ENCODE measurements around the gene CDK11B.

- TF ChIP-seq POLR2A (IDR thresholded peaks at IDR 0.05) (no peak), POLR2AphosphoS5 (IDR thresholded peaks at IDR 0.05; ENCODE audit: insufficient read depth in 1 of 2, low read depth in 1 of 2) (no peak)
- TF ChIP-seq, protein P1, sequence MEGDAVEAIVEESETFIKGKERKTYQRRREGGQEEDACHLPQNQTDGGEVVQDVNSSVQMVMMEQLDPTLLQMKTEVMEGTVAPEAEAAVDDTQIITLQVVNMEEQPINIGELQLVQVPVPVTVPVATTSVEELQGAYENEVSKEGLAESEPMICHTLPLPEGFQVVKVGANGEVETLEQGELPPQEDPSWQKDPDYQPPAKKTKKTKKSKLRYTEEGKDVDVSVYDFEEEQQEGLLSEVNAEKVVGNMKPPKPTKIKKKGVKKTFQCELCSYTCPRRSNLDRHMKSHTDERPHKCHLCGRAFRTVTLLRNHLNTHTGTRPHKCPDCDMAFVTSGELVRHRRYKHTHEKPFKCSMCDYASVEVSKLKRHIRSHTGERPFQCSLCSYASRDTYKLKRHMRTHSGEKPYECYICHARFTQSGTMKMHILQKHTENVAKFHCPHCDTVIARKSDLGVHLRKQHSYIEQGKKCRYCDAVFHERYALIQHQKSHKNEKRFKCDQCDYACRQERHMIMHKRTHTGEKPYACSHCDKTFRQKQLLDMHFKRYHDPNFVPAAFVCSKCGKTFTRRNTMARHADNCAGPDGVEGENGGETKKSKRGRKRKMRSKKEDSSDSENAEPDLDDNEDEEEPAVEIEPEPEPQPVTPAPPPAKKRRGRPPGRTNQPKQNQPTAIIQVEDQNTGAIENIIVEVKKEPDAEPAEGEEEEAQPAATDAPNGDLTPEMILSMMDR (IDR thresholded peaks at IDR 0.05), result no peak
Measured at GRCh38 chr1:1616045-1616790, 42.6 kb downstream of the CDK11B start.

All from vagina (tissue), 2 donors.